Neutrophil (primary cell): ENCODE data around the gene TMEM181.
"Not testable (repeated sequence)": the region's sequence is repeated elsewhere in the genome, so short reads cannot be mapped to it uniquely, and the experiment has no call there.

ENCODE experiments used
- H3K27ac ChIP-seq: fragments of 200-600 bp; sonication (generic); 2 replicates; pipeline ENCODE4 v1.5.1; 2016; ENCODE audit warnings: mild to moderate bottlenecking, moderate library complexity
- H3K27me3 ChIP-seq: fragments of 200-600 bp; sonication (generic); 2 replicates; pipeline ENCODE4 v1.6.0; 2016; ENCODE audit warnings: mild to moderate bottlenecking
- H3K36me3 ChIP-seq: fragments of 200-600 bp; sonication (generic); 2 replicates; pipeline ENCODE4 v1.5.1; 2017
- H3K4me1 ChIP-seq, 2 experiments: fragments of 200-600 bp in 1 of 2; sonication (generic) in 1 of 2; 1 replicate in 1 of 2; 2 replicates in 1 of 2; pipeline versions ENCODE4 v1.5.1 to v1.6.1; 2013 to 2016; ENCODE audit warnings: low read depth in 1 of 2, low read length in 1 of 2, mild to moderate bottlenecking in 1 of 2, moderate library complexity in 1 of 2; ENCODE audit not compliant: control insufficient read depth in 1 of 2, insufficient read depth in 1 of 2
- H3K4me3 ChIP-seq, 2 experiments: fragments of 200-600 bp in 1 of 2; sonication (generic) in 1 of 2; 1 replicate in 1 of 2; 2 replicates in 1 of 2; pipeline ENCODE4 v1.5.1; 2013 to 2016; ENCODE audit warnings: low read depth in 1 of 2, low read length in 1 of 2, mild to moderate bottlenecking in 1 of 2, moderate library complexity in 1 of 2
- H3K9me3 ChIP-seq: fragments of 200-600 bp; sonication (generic); 2 replicates; pipeline ENCODE4 v1.5.1; 2016
- CTCF ChIP-seq: fragments of 200-600 bp; sonication (generic); IDR thresholded peaks from 2 replicates; pipeline ENCODE4 v1.5.1; 2016; ENCODE audit warnings: antibody characterized with exemption

Gene TMEM181

DNA sequence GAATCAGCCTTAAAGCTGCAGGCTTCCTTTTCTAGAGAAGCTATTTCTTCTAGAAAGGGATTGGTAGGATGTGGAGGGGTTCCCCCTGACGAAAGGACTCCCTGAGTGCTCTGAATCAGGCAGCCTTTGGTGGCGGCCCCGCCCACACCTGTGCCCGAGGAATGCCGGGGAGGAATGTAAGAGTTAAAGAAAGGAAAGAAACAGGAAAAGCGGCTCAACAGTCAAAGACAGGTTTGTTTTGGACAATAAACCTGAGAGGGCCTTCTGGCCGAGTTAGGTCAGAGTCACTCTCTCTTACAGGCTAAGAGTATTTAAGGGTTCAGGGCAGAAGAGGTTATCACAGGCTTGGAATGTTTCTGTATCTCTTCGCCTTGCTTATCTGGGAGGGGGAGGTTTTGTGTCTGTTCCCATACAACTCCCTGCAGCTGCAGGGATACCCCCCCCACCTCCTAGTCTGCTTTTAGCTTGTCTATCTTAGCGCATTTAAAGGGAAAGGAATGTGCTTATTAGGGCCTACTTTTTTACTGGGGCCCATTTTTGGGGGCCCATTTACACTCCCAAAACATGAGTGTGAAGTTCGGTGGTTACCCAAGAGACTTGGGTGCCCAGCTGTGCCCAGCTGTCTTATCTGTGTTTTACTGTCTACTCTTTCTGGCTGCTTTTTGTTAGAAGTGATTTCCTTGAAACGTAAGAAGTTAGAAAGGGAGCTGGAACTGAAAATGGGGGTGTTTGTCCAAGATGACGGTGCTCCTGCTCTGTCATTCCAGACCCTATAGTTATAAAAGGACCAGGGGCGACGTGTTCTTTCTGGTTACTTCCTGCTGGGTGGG, 51.9 kb downstream of the TMEM181 start:
- Histone ChIP-seq H3K27me3 (no peaks in the 10 kb centered on the region), H3K36me3 (peaks cover 45% of the 10 kb centered on the region), H3K4me3 (no peak overlapping the region), H3K9me3 (no peaks in the 10 kb centered on the region), H3K4me1 (no peaks in the 10 kb centered on the region), H3K27ac (no peak overlapping the region)
- TF ChIP-seq CTCF, result no peak

DNA sequence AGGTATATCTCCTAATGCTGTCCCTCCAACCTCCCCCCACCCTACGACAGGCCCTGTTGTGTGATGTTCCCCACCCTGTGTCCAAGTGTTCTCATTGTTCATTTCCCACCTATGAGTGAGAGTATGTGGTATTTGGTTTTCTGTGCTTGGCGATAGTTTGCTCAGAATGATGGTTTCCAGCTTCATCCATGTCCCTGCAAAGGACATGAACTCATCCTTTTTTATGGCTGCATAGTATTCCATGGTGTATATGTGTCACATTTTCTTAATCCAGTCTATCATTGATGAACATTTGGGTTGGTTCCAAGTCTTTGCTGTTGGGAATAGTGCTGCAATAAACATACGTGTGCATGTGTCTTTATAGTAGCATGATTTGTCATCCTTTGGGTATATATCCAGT, 54.7 kb downstream of the TMEM181 start:
- H3K4me1 ChIP-seq, H3K4me3 ChIP-seq, H3K27me3 ChIP-seq, H3K27ac ChIP-seq, H3K9me3 ChIP-seq: not testable (repeated sequence)
- peaks cover 18% of the 10 kb centered on the region for H3K36me3 ChIP-seq

DNA sequence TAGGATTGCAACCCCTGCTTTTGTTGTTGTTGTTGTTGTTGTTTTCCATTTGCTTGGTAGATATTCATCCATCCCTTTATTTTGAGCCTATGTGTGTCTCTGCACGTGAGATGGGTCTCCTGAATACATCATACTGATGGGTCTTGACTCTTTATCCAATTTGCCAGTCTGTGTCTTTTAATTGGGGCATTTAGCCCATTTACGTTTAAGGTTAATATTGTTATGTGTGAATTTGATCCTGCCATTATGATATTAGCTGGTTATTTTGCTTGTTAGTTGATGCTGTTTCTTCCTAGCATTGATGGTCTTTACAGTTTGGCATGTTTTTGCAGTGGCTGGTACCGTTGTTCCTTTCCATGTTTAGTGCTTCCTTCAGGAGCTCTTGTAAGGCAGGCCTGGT, 58.4 kb downstream of the TMEM181 start:
- not testable (repeated sequence) for H3K4me3 ChIP-seq, H3K27ac ChIP-seq, H3K4me1 ChIP-seq, H3K27me3 ChIP-seq, H3K9me3 ChIP-seq
- H3K36me3 ChIP-seq, result peaks cover 25% of the 10 kb centered on the region

DNA sequence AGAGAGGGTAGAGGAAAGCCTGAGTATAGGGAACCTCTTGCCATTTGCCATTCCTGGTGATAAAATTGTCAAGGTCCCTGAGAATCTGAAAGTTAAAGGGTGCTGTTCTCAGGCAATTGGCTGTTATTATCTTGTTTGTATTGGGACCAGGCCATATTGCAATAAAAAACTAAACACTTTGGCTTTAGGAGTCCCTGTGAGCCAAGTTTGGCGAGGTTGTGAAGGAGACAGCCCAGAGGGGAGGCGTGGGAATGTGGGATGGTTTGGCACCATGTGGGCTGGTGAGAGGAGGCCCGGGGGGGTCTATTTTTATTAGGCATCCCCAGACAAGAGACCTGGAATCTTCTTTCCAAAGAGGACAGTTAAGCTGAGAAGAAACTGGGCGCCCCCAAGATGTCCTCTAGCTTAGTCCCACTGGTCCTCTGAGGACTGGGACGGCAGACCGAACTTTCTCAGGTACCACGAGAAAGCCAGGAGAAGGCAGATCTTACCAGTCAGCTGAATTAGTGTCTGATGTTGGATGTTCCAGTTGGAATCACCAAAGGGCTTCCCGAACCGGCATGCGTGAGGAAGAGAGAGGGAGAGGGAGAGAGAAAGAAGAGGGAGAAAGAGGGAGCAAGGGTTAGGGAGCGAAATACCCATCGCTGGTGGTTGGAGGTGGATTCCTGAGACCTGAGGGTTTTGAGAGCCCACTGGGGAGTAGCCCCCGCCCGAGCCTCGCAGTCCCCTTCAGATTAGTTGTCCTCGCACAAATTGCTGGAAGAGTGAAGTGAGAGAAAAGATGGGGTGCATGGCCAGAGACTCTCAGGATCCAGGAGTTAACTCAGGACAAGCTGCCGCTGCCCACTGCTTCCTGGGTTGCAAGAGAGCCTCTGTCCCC, 60.3 kb downstream of the TMEM181 start:
- Histone ChIP-seq H3K4me3 (no peak overlapping the region), H3K36me3 (peaks cover 35% of the 10 kb centered on the region), H3K9me3 (no peaks in the 10 kb centered on the region), H3K27me3 (no peaks in the 10 kb centered on the region), H3K4me1 (no peaks in the 10 kb centered on the region), H3K27ac (no peak overlapping the region)
- TF ChIP-seq CTCF, result no peak

DNA sequence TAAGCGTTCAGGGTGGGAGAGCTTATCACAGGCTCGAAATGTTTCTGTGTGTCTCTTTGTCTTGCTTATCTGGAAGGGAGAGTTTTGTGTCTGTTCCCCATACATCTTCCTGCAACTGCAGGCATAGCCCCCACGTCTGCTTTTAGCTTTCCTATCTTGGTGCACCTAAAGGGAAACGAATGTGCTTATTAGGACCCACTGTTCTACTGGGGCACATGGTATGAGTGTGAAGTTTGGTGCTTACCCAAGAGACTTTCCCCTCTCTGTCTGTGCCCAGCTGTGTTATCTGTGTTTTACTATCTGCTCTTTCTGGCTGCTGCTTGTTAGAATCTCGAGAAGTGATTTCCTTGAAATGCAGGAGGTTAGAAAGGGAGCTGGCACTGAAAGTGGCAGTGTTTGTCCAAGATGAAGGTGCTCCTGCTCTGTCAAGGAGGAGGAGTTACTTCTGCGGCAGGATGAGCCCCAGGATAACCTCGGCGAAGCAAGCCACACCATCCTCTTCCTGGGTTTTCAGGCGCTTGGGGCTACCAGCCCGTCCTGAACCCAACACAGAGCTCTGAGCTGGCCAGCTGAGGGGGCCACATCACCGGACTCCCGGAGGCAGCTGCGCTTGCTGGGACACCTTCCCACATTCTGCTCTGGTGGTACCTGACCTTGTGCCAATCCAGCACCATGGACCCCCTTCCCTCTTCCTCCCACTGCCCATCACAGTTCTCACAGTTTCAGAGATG, 61.2 kb downstream of the TMEM181 start:
- Histone ChIP-seq H3K4me1 (no peaks in the 10 kb centered on the region), H3K36me3 (peaks cover 40% of the 10 kb centered on the region), H3K4me3 (no peak overlapping the region), H3K27me3 (no peaks in the 10 kb centered on the region), H3K27ac (no peak overlapping the region), H3K9me3 (no peaks in the 10 kb centered on the region)
- no peak for TF ChIP-seq CTCF

GRCh38 chr6:158621694-158622544, 62.0 kb downstream of the TMEM181 start:
- Histone ChIP-seq H3K36me3 (peaks cover 48% of the 10 kb centered on the region), H3K27ac (no peak overlapping the region), H3K4me1 (no peaks in the 10 kb centered on the region), H3K4me3 (no peak overlapping the region), H3K9me3 (no peaks in the 10 kb centered on the region), H3K27me3 (no peaks in the 10 kb centered on the region)
- no peak for TF ChIP-seq CTCF
